Activated CD8-positive, alpha-beta T cell treated with anti-CD3 and anti-CD28 coated beads for 36 hours (primary cell): Measurements from ENCODE around the gene VPS37C. TPM values are rescaled to one million over a fixed set of nuclear protein-coding genes. Genes with fewer than 3 reads are reported as not detected.

Source experiments
- ATAC-seq: fragments of 200-7000 bp; cut with Tn5 transposase; one replicate; pipeline ENCODE4 v1.10.0; 2021; ENCODE audit warnings: mild to moderate bottlenecking, moderate library complexity
- CTCF ChIA-PET: fragments of 350-600 bp; sonication (Branson Sonifier 250); formaldehyde crosslinking; loops from one replicate; lab custom pipeline; 2021; ENCODE audit warnings: antibody characterized with exemption; lab: Charles Lee
- POLR2A ChIA-PET: fragments of 350-600 bp; sonication (Branson Sonifier 250); formaldehyde crosslinking; loops from one replicate; lab custom pipeline; 2021; ENCODE audit warnings: antibody characterized with exemption; lab: Charles Lee
- DNase-seq: peaks from one replicate; pipeline ENCODE4 v3.0.0-alpha.2; 2020
- H3K27ac Mint-ChIP-seq: one replicate; pipeline ENCODE4 v1.8.0; 2021; ENCODE audit warnings: mild to moderate bottlenecking, mixed read lengths
- H3K27me3 Mint-ChIP-seq: one replicate; pipeline ENCODE4 v1.8.0; 2021; ENCODE audit warnings: mixed read lengths
- H3K36me3 Mint-ChIP-seq: one replicate; pipeline ENCODE4 v1.8.0; 2021; ENCODE audit warnings: low read depth, mixed read lengths
- H3K4me1 Mint-ChIP-seq: one replicate; pipeline ENCODE4 v1.8.0; 2021; ENCODE audit warnings: low read depth, mixed read lengths
- H3K4me3 Mint-ChIP-seq: one replicate; pipeline ENCODE4 v1.8.0; 2021; ENCODE audit warnings: mild to moderate bottlenecking, moderate library complexity, mixed read lengths
- H3K9me3 Mint-ChIP-seq: one replicate; pipeline ENCODE4 v1.8.0; 2021; ENCODE audit warnings: mixed read lengths
- intact Hi-C: fragments of 100-400 bp; cut with micrococcal nuclease; formaldehyde crosslinking; loops from one replicate; pipeline ENCODE4 v1.10.0; 2022
- total RNA-seq, 2 experiments: library from RNA; stranded (reverse); gene quantifications; one replicate each; pipeline ENCODE4 v1.2.3, GENCODE V29; 2021
- TF ChIP-seq, protein P1 (sequence below): fragments of 200-600 bp; IDR thresholded peaks from one replicate; pipeline ENCODE4 v1.8.0; 2022; ENCODE audit warnings: antibody characterized with exemption, mild to moderate bottlenecking

The VPS37C gene
- total RNA-seq, 2 experiments from 2014 or later = 6.6 to 7.2 TPM

DNA sequence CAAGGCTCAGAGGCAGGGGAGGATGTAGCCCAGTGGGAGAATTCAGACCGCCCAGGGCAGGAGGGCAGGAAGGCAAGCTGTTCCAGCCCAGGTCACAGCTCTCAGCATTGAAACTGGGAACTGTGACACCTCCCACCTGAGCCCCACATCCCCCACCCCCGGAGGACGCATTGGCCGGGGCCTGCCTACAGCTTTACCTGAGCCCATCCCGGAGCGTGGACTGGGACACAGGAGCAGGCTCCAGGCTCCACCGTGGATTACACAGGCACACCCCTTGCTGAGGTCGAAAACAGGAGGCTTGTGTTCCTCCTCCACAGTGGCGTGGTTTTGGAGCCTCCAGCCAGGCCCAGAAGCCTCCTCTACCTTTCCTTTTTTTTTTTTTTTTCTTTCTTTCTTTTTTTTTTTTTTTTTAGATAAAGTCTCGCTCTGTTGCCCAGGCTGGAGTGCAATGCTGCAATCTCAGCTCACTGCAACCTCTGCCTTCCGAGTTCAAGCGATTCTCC, 33.0 kb upstream of the VPS37C start:
- Mint-ChIP-seq H3K4me3 (no peak overlapping the region), H3K27ac (no peak overlapping the region), H3K4me1 (no peaks in the 10 kb centered on the region), H3K36me3 (no peaks in the 10 kb centered on the region), H3K27me3 (peaks cover 8% of the 10 kb centered on the region), H3K9me3 (no peaks in the 10 kb centered on the region)
- POLR2A ChIA-PET = no interaction called here
- DNase-seq (no peak), ATAC-seq (no peak)
- TF ChIP-seq, protein P1, sequence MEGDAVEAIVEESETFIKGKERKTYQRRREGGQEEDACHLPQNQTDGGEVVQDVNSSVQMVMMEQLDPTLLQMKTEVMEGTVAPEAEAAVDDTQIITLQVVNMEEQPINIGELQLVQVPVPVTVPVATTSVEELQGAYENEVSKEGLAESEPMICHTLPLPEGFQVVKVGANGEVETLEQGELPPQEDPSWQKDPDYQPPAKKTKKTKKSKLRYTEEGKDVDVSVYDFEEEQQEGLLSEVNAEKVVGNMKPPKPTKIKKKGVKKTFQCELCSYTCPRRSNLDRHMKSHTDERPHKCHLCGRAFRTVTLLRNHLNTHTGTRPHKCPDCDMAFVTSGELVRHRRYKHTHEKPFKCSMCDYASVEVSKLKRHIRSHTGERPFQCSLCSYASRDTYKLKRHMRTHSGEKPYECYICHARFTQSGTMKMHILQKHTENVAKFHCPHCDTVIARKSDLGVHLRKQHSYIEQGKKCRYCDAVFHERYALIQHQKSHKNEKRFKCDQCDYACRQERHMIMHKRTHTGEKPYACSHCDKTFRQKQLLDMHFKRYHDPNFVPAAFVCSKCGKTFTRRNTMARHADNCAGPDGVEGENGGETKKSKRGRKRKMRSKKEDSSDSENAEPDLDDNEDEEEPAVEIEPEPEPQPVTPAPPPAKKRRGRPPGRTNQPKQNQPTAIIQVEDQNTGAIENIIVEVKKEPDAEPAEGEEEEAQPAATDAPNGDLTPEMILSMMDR = no peak
- intact Hi-C loops = no loop called here
- CTCF ChIA-PET = interaction anchor here (0.5 to 1.8 kb wide), 3 partner anchors 60 to 418 kb away, joined by 3 to 5 read pairs (median 4); no protein-coding TSS in a partner anchor

DNA sequence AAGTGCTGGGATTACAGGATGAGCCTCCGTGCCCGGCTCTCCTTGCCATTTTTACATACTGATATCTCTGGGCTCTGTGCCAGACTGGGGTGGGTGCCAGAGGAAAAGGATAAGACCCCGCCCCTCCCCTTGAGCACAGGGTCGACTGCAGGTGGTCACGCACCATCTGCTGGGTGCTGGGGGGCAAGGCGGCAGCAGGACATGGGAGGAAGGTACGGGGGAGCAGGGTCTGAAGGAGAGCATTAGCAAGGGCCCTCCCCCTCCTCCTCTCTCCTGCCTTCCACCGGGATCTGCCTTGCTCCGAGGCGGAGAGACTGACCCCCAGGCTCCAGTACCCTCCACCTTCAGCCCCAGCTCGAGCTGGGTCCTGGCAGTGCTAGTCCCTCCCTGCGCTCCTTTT, 32.4 kb upstream of the VPS37C start:
- Mint-ChIP-seq H3K36me3 (no peaks in the 10 kb centered on the region), H3K27ac (no peak overlapping the region), H3K4me1 (no peaks in the 10 kb centered on the region), H3K9me3 (no peaks in the 10 kb centered on the region), H3K27me3 (peaks cover 8% of the 10 kb centered on the region), H3K4me3 (no peak overlapping the region)
- intact Hi-C loops = no loop called here
- ATAC-seq = no peak
- no peak for DNase-seq
- ChIA-PET CTCF (interaction anchor here (0.7 kb wide), 1 partner anchor 384 kb away, joined by 3 read pairs; no protein-coding TSS in a partner anchor), POLR2A (no interaction called here)
- TF ChIP-seq, protein P1 = no peak

DNA sequence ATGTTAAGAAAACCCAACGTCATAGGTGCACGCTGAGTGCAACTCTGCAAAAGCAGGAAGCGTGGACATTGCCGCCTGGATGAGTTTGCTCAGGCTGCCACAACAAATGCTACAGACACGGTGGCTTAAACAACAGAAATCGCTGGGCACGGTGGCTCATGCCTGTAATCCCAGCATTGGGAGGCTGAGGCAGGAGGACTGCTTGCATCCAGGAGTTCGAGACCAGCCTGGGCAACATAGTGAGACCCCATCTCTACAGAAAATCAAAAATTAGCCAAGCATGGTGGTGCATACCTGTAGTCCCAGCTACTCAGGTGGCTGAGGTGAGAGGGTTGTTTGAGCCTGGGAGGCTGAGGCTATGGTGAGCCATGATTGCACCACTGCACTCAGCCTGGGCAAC, 28.7 kb upstream of the VPS37C start:
- no peak overlapping the region for H3K4me3 Mint-ChIP-seq
- TF ChIP-seq, protein P1 = no peak
- no peak for ATAC-seq
- peaks cover 3% of the 10 kb centered on the region for H3K4me1 Mint-ChIP-seq
- intact Hi-C loops = loop anchor here (5.0 to 10.0 kb wide), 3 partner anchors 55 to 273 kb away; no protein-coding TSS in a partner anchor
- no peaks in the 10 kb centered on the region for H3K9me3 Mint-ChIP-seq
- H3K27ac Mint-ChIP-seq = no peak overlapping the region
- H3K27me3 Mint-ChIP-seq = peaks cover 3% of the 10 kb centered on the region
- ChIA-PET CTCF (interaction anchor here (3.6 to 5.1 kb wide), 2 partner anchors 60 to 358 kb away, joined by 34 to 44 read pairs; no protein-coding TSS in a partner anchor), POLR2A (interaction anchor here (1.4 kb wide), 1 partner anchor 31 kb away, joined by 3 read pairs; no protein-coding TSS in a partner anchor)
- no peaks in the 10 kb centered on the region for H3K36me3 Mint-ChIP-seq
- DNase-seq = no peak

DNA sequence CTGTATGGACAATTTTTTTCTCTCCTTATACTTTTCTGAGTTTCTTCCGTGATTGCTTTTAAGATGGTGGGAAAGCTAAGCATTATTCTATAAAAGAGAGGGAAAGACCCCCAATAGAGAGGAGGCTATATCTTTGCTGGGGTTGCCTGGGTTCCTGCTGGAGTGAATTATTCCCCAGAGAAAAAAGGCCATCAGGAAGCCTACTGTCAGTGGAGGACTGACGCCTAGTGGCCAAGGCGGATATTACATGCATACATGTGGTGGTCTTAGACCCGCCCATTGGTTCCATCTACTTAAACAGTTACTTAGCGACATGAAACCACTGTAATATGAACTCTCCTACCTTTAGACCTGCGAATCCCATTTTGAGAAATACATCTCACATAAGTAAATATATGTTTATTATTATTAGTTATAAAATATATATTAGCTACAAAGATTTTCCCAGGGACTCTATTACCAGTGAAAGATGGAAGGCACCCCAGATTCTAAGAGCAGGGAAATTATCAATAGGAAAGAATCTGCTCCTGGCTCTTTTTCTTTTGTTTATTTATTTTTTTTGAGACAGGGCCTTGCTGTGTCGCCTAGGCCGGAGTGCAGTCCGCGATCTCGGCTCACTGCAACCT, 26.4 kb upstream of the VPS37C start:
- ATAC-seq (peak; percentile 100), DNase-seq (peak; percentile 95)
- CTCF ChIA-PET = interaction anchor here (0.6 to 5.1 kb wide), 53 partner anchors 8 to 411 kb away, joined by 3 to 44 read pairs (median 4); partner anchors contain the start of gene VPS37C
- POLR2A ChIA-PET = no interaction called here
- TF ChIP-seq, protein P1 = peak; percentile 98
- H3K27ac Mint-ChIP-seq = no peak overlapping the region
- no peaks in the 10 kb centered on the region for H3K9me3 Mint-ChIP-seq
- intact Hi-C loops = loop anchor here (2.0 to 10.0 kb wide), 4 partner anchors 53 to 357 kb away; no protein-coding TSS in a partner anchor
- H3K4me1 Mint-ChIP-seq = peaks cover 3% of the 10 kb centered on the region
- H3K36me3 Mint-ChIP-seq = no peaks in the 10 kb centered on the region
- H3K27me3 Mint-ChIP-seq = no peaks in the 10 kb centered on the region
- H3K4me3 Mint-ChIP-seq = no peak overlapping the region

DNA sequence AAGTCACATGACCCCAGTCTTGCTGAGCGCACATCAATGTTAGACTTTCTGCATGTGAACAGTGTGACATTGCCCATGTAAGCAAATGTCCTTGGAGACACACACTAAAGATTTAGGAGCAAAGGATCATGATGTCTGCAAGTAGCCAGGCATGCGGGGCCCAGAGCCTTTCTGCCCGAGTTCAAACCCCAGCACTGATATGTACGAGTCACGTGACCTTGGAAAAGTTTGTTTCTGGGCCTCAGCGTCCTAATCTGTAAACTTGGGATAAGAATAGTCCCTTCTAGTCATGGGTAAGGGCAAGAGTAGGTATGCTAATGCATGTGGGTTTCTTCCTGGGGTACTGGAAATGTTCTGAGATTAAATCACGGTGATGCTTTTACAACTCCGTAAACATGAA, 25.3 kb upstream of the VPS37C start:
- POLR2A ChIA-PET = interaction anchor here (0.7 to 0.9 kb wide), 2 partner anchors 8 to 199 kb away, joined by 3 read pairs; no protein-coding TSS in a partner anchor
- no peaks in the 10 kb centered on the region for H3K27me3 Mint-ChIP-seq
- H3K27ac Mint-ChIP-seq = no peak overlapping the region
- intact Hi-C loops = loop anchor here (2.0 to 10.0 kb wide), 4 partner anchors 52 to 356 kb away; no protein-coding TSS in a partner anchor
- CTCF ChIA-PET = interaction anchor here (0.8 to 5.1 kb wide), 33 partner anchors 8 to 406 kb away, joined by 3 to 44 read pairs (median 5); partner anchors contain the start of genes VPS37C and ZP1
- TF ChIP-seq, protein P1 = no peak
- H3K4me1 Mint-ChIP-seq = peaks cover 3% of the 10 kb centered on the region
- ATAC-seq = no peak
- no peaks in the 10 kb centered on the region for H3K36me3 Mint-ChIP-seq
- DNase-seq = no peak
- no peak overlapping the region for H3K4me3 Mint-ChIP-seq
- no peaks in the 10 kb centered on the region for H3K9me3 Mint-ChIP-seq
